Measurements from ENCODE around the gene CREG2.

DNA sequence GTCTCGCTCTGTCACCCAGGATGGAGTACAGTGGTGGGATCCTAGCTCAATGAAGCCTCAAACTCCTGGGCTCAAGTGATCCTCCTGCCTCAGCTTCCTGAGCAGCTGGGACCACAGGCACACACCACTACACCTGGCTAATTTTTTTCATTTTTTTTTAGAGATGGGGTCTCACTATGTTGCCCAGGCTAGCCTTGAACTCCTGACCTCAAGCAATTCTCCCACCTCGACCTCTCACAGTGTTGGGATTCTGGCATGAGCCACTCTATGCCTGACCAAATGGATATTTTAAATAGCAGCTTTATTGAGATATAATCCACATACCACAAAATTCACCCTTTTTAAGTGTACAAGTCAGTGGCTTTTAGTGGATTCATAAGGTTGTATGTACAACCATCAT is 89.9 kb downstream of the CREG2 start:
- TF ChIP-seq POLR2AphosphoS5 (IDR thresholded peaks at IDR 0.05) (no peak), POLR2A (IDR thresholded peaks at IDR 0.05) (no peak)
- TF ChIP-seq, protein P1, sequence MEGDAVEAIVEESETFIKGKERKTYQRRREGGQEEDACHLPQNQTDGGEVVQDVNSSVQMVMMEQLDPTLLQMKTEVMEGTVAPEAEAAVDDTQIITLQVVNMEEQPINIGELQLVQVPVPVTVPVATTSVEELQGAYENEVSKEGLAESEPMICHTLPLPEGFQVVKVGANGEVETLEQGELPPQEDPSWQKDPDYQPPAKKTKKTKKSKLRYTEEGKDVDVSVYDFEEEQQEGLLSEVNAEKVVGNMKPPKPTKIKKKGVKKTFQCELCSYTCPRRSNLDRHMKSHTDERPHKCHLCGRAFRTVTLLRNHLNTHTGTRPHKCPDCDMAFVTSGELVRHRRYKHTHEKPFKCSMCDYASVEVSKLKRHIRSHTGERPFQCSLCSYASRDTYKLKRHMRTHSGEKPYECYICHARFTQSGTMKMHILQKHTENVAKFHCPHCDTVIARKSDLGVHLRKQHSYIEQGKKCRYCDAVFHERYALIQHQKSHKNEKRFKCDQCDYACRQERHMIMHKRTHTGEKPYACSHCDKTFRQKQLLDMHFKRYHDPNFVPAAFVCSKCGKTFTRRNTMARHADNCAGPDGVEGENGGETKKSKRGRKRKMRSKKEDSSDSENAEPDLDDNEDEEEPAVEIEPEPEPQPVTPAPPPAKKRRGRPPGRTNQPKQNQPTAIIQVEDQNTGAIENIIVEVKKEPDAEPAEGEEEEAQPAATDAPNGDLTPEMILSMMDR (IDR thresholded peaks at IDR 0.05 in 8 of 11, conservative IDR thresholded peaks at IDR 0.05 in 3 of 11), result no peak

Measured in spleen (tissue), 7 donors.